ENCODE measurements around the gene DNAH8. TPM values are rescaled to one million over a fixed set of nuclear protein-coding genes. Genes with fewer than 3 reads are reported as not detected.

Gene DNAH8
- total and polyA plus RNA-seq, 11 donors = 0.02 to 0.50 (median 0.02) TPM; not detected in 8

- intact Hi-C loops (cut with DNase I) = no loop called here
- Histone ChIP-seq H3K9me3 (no peaks in the 10 kb centered on the region), H3K36me3 (no peaks in the 10 kb centered on the region), H3K4me3 (no peak overlapping the region), H3K27ac (no peak overlapping the region), H3K27me3 (peaks cover 0 to 44% (median 19%) of the 10 kb centered on the region in 9 donors), H3K4me1 (no peaks in the 10 kb centered on the region)
- DNase-seq = no peak
- WGBS, 4 donors = 48 to 59% (median 57%) methylated on average over 2 of the region's 2 CpGs
- TF ChIP-seq POLR2A (IDR thresholded peaks at IDR 0.05) (no peak), CTCF (IDR thresholded peaks at IDR 0.05) (no peak)
- ATAC-seq = no peak
These were observed 90.6 kb downstream of the DNAH8 start for GRCh38 chr6:38805692-38806091.

GRCh38 chr6:38806271-38806670 is 91.2 kb downstream of the DNAH8 start:
- intact Hi-C loops (cut with DNase I) = no loop called here
- Histone ChIP-seq H3K36me3 (no peaks in the 10 kb centered on the region), H3K4me3 (no peak overlapping the region), H3K27ac (no peak overlapping the region), H3K4me1 (no peaks in the 10 kb centered on the region), H3K9me3 (no peaks in the 10 kb centered on the region), H3K27me3 (peaks cover 0 to 38% (median 19%) of the 10 kb centered on the region in 9 donors)
- TF ChIP-seq POLR2A (IDR thresholded peaks at IDR 0.05) (no peak), CTCF (IDR thresholded peaks at IDR 0.05) (no peak)
- WGBS, 4 donors = 52 to 69% (median 65%) methylated on average over 2 of the region's 2 CpGs
- DNase-seq = no peak
- no peak for ATAC-seq

GRCh38 chr6:38806833-38807232 is 91.7 kb downstream of the DNAH8 start:
- peaks cover 0 to 36% (median 16%) of the 10 kb centered on the region in 9 donors for H3K27me3 ChIP-seq
- H3K9me3 ChIP-seq = no peaks in the 10 kb centered on the region
- no peak overlapping the region for H3K27ac ChIP-seq
- no peak overlapping the region for H3K4me3 ChIP-seq
- H3K4me1 ChIP-seq = no peaks in the 10 kb centered on the region
- DNase-seq = no peak
- 80 to 92% (median 84%) methylated on average over 3 of the region's 3 CpGs for WGBS, 4 donors
- no peaks in the 10 kb centered on the region for H3K36me3 ChIP-seq
- intact Hi-C loops (cut with DNase I) = no loop called here
- TF ChIP-seq POLR2A (IDR thresholded peaks at IDR 0.05) (no peak), CTCF (IDR thresholded peaks at IDR 0.05) (no peak)
- ATAC-seq = no peak

GRCh38 chr6:38808039-38808438 is 92.9 kb downstream of the DNAH8 start:
- Histone ChIP-seq H3K36me3 (no peaks in the 10 kb centered on the region), H3K4me1 (no peaks in the 10 kb centered on the region), H3K9me3 (no peaks in the 10 kb centered on the region), H3K27me3 (peaks cover 0 to 32% (median 16%) of the 10 kb centered on the region in 9 donors), H3K4me3 (no peak overlapping the region), H3K27ac (no peak overlapping the region)
- WGBS, 4 donors = 76 to 91% (median 83%) methylated on average over 3 of the region's 3 CpGs
- intact Hi-C loops (cut with DNase I) = no loop called here
- DNase-seq = no peak
- no peak for ATAC-seq
- TF ChIP-seq CTCF (IDR thresholded peaks at IDR 0.05) (no peak), POLR2A (IDR thresholded peaks at IDR 0.05) (no peak)
